RKO (cell line): ENCODE data around the gene TMEM131L.
"Not testable (repeated sequence)": the region's sequence is repeated elsewhere in the genome, so short reads cannot be mapped to it uniquely, and the experiment has no call there.

Experiments used
- DNase-seq: peaks from one replicate; pipeline ENCODE4 v3.0.0-alpha.2; 2016; ENCODE audit warnings: low spot score

The TMEM131L gene

DNA sequence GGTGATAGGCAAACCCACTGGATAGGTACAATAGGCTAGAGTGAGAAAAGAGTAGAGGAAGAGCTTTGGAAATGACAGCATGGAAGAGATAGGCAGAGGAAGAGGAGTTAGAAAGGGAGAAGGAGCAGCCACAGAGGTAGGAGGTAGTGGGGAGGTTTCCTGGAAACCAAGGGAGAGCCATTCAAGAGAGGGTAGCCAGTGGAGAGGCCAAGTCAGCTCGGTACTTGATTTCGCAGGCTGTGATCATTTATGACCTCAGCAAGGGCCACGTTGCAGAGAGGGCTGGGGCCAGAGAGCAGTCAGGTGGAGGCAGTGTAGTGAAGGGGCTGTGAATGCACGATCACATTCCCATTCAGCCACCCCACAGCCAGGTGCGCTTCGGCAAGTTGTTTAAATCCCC lies 76.0 kb downstream of the TMEM131L start:
- DNase-seq, result no peak

DNA sequence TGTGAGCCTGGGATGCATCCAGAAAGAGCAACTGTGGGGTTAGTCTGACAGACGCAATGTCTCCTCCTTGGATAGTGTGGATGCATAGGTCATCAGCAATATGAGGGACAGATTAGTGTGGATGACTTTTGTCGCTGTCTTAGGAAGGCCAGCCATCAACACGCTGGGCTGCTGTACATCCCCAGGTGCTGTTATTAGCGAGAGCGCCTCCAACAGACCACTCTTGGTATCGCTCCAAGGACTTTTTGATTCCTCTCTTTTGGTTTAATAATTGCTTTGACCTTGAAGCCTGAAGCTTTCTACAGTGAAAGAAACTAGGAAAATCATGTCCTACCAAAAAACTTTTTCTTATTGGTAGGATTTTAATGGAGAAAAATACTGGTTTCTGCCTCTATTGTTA lies 76.7 kb downstream of the TMEM131L start:
- DNase-seq, result no peak

DNA sequence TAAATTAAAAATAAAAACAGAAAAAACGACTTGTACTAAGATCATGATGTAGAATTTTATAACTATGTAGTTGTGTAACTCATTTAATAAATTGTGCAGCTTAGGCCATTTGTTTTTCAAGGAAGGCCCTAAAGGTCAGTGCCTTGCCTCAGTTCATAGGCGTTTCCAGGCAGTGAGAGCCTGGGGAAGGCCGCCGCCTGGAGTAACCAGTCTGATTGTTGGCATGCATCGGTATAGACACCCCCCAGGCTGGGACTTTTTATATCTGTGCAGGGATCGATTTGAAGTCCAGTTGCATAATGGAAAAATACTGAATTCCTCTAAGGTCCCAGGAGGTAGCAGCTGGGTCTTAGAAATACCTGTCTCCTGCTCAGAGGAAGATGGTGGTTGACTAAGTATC lies 77.2 kb downstream of the TMEM131L start:
- no peak for DNase-seq

DNA sequence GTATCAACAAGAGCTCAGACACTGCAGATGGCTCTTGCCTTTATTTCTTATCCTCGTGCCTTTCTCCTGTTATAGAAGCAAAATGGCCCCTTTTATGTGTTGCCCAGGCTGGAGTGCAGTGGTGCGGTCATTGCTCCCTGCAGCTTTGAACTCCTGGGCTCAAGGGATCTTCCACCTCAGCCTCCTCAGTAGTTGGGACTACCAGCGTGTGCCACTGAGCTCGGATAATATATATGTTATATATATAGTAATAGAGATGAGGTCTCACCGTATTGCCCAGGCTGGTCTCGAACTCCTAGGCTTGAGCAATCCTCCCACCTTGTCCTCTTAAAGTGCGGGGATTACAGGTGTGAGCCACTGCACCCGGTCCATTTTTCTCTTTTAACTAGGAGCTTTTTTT lies 79.7 kb downstream of the TMEM131L start:
- no peak for DNase-seq

DNA sequence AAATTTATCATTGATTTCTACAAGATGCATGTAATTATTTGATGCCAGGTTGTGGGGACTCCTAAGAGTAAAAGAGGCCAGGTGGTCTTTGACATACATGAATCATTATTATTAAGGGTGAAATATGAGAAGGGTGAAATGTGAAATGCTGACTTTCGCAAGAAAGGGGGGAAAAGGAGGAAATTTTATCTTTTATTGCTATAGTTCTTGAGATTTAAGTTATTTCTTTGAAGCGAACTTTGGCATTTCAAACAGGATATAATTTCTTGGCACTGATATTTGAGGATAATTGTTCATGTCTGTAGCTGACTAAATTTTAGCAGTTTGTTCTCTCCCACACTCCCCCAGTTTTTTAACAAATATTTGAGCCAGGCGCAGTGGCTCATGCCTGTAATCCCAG lies 80.1 kb downstream of the TMEM131L start:
- no peak for DNase-seq

DNA sequence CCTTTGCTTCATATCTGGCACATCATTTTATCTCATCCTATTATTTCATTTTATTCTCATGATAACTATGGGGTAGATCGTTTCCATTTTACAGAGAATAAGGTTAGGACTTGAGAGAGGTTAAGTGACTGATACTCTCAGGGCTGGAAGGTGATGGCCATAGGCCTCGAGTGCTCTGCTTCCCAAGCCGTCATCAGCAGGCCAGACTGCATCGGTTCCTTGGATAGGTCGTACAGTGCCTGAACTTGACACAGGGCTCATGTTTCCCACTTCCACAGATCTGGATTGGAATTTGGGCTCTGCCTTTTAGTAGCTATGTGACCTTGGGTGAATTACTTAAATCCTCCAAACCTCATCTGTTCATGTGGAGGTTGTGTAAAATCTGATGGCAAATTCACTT lies 81.4 kb downstream of the TMEM131L start:
- DNase-seq, result no peak

DNA sequence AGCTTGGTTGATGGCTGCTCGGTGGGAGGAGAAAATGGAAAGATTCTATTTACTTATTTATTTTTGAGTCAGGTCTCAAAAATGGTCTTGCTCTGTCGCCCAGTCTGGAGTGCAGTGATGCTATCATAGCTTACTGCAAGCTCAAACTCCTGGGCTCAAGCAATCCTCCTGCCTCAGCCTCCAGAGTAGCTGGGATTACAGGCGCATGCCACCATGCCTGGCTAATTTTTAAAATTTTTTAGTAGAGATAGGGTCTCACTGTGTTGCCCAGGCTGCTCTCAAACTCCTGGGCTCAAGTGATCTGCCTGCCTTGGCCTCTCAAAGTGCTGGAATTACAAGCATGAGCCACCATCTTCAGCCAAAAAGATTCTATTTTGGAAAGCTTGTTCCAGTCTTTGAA lies 82.7 kb downstream of the TMEM131L start:
- DNase-seq, result not testable (repeated sequence)

DNA sequence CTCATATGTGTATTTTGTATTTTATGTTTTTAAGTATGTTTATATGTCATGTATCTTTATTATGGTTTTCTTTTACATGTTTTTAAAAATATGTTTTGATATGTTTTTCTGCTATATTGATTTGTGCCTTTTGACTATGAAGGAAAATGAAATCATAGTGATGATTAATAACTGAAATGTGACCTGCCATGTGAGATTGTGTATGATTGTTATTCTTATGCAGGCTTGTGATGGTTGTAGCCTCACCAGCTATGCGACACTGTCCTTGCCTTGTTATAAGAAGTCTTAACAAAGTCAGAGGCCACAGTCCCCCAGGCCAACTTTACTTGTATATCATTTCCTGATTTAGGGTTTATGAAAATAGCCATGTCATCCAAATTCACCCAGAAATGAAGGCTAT lies 83.2 kb downstream of the TMEM131L start:
- no peak for DNase-seq

DNA sequence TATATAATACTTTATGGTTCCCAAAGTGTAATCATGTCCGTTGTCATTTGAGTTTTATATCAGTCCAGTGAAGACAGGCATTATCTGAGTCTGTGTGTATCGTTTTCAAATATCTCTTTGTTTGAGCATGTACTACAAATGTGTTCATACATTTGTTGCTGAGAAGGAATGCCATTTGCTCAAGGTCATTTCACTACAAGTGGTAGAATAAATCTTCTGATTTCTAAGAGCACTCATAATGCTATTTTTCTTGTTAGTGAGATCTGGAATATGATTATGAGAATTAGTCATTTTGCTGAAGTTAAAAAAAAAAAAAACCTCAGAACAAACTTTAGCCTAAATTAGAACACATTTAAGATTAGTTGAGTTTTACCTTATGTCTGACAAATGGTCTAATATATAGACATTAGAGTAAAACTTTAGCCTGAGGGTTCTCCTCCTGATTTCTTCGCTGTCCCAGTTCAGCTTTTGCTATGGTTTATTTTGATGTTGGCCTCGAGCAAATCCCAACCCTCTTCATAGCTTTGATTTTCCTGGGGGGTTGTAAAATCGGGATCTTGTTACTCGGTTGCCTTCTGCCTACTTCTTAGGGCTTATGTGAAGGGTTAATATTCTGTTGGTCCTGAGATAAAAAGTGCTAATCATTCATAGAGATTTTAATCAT lies 87.1 kb downstream of the TMEM131L start:
- no peak for DNase-seq

DNA sequence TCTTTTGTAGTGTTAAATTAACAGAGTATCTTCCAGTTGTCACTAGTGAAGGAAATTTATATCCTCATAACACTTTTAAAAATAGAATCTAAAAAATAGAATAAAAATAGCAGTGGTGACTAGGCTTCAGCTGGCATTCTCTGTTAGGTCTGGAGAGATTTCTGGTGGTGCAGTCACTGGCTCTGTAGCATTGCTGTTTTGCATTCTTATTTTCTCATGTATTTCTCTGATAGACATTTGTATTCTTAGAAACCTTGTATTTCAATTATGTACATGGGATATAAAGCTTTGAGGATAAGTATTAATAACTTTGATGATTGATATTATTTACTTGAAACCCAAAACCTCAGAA lies 87.6 kb downstream of the TMEM131L start:
- DNase-seq, result no peak

DNA sequence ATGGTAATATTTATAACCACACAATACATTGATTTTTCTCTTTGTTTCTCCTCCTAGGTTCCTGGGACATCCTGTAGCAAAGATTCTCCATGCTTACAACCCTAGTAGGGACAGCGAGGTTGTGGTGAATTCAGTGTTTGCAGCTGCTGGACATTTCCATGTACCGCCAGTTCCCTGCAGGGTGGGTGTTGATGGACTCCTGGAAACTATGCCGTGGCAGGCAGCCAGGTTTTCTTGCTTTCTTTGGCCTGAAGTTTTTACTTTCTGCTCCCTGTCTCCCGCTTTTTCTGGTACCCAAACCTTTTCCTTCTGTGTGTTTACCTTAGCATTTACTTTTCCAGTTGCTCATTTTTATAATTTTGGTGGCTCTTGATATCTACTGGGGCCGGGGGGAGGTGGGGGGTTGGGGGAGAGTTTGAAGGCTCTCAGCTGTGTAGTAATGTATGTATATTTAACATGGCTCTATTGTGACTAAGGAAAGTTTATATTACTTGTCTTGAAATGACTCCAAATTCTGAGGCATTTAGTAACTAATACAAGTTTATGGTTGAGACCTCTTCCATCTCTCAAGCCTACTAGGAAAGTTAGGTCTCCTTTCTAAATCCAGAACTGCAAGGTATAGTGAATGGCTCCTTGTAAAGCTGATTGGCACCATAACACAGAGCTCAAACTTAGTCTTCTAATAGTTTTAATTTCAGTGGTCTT lies 89.7 kb downstream of the TMEM131L start:
- no peak for DNase-seq

DNA sequence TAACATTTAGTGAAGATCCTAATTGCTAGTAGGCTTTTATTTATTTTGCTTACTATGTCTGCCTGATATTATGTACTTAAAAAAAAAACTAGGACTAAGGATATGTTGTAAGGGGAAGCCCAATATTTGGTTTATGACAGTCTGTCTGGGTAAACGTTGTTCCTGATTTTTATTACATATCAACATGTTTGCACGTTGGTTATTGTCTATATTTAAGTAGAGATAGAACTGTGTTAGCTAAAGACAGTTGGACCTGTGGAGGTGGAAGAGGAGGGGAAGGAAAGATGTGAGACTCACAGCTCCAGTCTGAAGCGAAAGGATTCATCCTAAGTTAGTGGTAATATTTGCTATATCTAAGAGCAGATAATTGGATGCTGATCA lies 90.3 kb downstream of the TMEM131L start:
- no peak for DNase-seq

DNA sequence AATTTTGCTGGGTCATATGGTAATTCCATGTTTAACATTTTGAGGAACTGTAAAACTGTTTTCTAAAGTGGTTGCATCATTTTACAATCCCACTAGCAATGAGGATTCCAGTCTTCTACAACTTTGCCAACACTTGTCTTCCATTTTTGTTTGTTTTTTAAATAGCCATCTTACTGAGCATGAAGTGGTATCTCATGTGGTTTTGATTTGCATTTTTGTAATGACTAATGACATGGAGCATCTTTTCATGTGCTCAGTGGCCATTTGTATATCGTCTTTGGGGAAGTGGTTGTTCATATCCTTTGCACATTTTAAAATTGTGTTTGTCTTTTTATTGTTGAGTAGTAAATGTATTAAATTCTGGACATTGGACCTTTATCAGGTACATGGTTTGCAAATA lies 94.7 kb downstream of the TMEM131L start:
- DNase-seq, result no peak

DNA sequence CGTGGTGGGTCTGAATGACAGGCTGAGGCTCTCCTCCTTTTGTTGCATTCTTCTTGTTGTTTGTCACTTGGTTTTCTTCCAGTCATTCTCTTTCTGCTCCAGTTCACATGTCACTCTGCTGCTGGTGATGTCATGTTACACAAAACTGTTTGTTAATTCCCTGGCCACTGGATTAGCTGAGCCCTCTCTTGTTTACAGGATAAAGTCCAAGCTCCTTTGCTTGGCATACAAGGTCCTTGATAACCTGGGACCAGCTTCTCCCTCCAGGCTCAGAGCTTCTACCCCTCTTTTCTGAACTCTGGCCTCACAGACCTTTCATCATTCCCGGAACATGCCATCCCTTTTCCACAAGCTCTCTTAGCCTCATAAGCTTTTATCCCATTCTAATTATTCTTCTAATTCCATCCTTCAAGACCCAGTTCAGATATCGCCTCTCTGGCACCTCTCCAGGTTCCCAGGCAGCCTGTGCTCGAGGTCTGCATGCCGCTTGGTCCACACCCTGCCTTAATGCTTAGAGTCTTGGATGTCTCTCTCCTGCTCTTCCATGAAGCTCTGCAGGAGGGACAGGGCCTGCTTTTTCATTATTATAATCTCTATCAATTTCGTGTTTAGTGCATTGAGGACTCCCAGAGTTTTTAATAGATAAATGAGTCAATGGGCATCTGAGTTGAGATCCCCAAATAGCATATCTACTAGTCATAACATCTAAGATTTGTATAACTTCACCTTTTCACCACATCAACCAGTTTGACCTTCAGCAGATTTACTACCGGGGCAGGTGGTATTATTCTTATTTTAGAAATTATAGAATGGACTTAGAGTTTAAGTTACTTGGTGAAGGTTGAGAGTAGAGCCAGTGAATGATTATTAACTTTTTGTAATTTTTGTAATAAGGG lies 98.7 kb downstream of the TMEM131L start:
- peak; percentile 22 for DNase-seq

DNA sequence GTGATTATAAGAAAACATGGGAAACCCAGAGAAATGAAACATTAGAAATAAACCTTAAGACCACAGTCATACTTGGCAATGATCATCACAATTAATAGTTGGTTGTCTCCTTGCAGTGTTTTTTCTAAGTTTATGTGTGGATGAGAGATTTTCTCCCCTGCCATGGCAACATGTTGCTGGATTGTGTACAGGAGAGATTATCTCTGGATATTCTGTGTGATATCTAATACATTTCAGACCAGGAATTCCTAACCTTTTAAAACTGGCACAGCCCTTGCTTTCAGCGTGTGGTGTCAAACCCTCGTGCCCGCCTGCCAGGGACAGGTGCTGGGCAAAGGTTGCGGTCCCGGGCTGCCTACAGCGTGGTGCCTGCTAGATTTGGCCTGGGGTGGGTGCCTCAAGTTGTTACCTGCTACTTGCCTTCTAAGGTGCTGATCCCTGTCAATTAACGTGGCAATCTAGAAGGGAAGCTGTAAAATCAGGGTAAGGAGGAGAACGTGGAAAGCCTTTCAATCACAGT lies 100.5 kb downstream of the TMEM131L start:
- no peak for DNase-seq

DNA sequence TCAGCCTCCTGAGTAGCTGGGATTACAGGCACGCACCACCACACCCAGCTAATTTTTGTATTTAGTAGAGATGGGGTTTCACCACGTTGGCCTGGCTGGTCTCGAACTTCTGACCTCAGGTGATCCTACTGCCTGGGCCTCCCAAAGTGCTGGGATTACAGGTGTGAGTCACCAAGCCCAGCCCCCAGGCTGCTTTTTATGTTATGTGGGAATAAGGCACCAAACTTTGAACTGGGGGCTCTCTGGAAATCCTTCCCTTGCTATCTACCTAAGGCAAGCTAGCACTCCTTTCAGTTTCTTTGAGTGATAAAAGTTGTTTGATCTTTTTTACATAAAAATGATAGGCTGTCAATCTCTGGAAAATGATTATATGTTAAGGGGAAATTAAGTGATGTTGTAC lies 101.5 kb downstream of the TMEM131L start:
- not testable (repeated sequence) for DNase-seq

DNA sequence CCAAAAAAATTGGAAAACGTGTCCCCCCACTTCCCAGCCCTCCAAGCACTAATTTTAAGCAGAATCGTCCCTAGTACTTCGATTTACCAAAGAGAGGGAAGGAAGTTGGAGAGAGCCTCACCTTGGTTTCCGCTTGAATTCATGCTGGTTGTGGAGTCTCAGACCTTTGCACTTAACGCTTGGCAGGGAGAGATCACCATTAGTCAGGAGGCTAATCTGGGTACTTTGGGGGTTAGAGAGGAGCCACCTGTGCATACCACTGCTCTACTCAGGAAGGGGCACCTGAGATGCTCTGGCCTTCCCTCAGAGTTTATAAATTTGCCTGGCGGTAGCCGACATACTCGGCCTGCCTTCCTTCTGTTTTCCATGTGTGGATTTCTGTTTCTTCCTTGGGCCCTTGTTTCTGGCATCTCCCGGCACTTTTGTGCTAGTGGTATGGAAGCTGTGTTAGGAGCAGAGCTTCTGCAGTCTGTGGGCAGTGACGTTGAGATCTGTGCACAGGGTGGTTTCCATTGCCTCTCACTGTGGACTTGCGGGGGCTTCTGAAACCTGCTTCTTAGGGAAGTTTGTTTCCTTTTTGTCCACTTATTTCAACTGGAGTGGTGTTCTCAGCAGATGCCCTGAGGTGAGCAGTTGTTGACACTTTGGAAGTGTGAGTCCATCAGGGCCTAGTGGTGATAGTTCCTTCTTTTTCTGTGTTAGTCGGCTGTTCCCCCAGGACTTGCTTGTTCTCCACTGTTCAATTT lies 104.2 kb downstream of the TMEM131L start:
- no peak for DNase-seq

DNA sequence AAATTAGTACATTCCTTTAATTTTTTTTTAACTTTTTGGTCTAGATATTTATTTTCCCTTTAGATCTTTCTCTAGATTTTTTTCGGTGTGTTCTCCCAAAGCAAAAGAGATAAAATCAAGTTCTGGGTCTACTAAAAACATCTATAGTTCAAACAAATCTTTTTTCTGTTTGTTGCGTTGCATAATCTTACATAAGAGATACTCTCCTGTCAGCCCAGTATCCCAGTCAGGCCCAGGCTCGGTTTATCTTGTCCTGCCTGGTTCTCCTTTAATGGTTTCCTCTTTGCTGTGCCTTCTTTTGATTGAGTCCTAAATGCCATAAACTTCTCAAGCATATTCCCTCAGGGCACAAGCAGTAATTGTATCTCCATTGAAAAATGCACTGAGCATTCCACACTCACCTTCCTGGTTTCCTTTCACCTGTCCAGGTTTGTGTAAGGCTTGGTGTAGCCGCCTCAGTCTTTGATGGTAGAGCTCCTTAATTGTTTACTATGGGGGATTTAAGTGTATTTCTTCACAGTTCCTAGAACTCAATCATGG lies 104.9 kb downstream of the TMEM131L start:
- DNase-seq, result no peak

DNA sequence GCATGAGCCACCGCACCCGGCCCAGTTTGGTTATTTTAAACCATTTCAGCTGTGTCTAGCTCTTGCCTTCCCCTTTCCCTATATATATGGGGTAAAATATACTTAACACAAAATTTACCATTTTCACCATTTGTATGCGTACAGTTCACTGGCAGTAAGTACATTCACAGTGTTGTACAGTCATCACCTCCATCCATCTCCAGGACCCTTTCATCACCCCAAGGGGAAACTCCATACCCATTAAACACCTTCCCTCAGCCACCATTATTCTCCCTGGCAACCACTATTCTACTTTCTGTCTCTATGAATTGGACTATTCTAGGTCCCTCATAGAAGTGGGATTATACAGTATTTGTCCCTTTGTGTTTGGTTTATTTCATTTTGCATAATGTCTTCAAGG lies 106.4 kb downstream of the TMEM131L start:
- no peak for DNase-seq

DNA sequence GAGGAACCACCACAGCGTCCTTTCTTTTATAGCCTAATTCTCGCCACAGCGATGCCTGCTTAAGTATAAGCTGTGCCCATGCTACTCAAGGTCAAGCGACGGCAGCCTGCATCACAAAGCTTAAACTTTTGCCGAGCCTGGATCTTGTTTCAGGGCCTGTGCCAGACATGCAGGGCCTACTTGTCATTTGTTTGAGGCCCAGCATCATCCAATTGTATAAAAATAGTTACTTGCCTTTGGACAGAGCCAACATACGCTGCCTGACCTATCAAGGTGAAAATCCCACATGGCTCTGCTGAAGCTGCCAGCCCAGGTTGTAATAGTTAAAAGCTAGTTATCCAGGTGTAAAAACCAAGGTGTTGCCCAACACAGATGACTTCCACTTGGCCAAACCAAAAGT lies 107.1 kb downstream of the TMEM131L start:
- no peak for DNase-seq

DNA sequence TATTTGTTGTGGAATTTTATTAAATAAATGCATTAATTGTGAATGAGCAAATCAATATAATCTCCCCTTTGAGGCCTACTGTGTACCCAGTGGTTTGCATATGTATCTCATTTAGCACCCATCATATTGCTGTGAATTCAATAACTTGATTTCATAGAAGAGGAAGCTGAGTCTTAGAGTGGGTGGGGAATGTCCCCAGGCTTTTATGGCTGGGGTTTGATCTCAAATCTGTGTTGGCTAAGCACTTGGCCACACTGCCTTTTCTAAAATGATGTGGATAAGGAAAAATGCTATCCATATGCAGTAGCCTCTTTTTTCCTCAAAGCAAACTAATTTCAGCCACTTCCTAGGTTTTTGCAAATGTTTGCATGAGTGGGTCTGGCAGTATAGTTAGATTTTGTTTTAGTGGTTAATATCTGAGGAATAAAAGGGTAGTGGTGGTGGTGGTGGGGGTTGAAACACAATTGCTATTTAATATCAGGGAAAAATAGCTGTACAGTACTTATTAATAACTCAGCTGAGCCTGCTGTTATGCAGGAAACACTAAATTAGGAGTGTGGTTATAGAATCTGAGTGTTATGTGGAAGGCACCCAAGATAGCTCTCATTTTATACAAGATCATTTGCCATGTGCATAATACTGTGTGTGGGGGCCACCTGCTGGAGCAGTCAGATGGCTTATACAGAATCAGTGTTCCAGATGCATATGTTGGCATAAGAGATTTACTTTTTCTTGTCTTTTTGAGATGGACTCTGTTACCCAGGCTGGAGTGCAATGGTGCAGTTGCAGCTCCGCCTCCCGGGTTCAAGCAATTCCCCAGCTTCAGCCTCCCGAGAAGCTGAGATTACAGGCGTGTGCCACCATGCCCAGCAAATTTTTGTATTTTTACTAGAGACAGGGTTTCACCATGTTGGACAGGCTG lies 108.0 kb downstream of the TMEM131L start:
- peak; percentile 63 for DNase-seq
